ENCODE data around the gene POC1A. TPM values are rescaled to one million over a fixed set of nuclear protein-coding genes. Genes with fewer than 3 reads are reported as not detected.

Gene POC1A
- total RNA-seq, 1 experiment from 2014 or later = 29.0 TPM

GRCh38 chr3:52185837-52186236 lies 31.6 kb upstream of the POC1A start:
- no peak overlapping the region for H2BK12ac ChIP-seq (ENCODE audit: insufficient read length, low read depth, low read length)
- H3K4me1 ChIP-seq (ENCODE audit: insufficient read depth, low read length) = no peaks in the 10 kb centered on the region
- no peak overlapping the region for H4K8ac ChIP-seq (replicated peaks; ENCODE audit: insufficient read length, low read depth, low read length)
- H4K91ac ChIP-seq (ENCODE audit: insufficient read length, low read depth, low read length) = no peak overlapping the region
- no peak overlapping the region for H2BK5ac ChIP-seq (ENCODE audit: insufficient read length, low read length)
- H2AK5ac ChIP-seq (ENCODE audit: insufficient read length, low read length) = no peak overlapping the region
- H4K5ac ChIP-seq (ENCODE audit: insufficient read length, low read depth, low read length) = no peak overlapping the region
- no peaks in the 10 kb centered on the region for H3K27me3 ChIP-seq (ENCODE audit: insufficient read depth, low read length)
- Mint-ChIP-seq H3K27ac (no peak overlapping the region; a peak in 1 of 7 replicates), H3K4me1 (peaks cover 11 to 12% of the 10 kb centered on the region in 2 experiments), H3K36me3 (ENCODE audit: insufficient read depth in 1 of 3, low read depth in 3 of 3) (no peaks in the 10 kb centered on the region), H3K4me3 (no peak overlapping the region), H3K9me3 (no peaks in the 10 kb centered on the region), H3K27me3 (ENCODE audit: low read depth) (peaks cover 6% of the 10 kb centered on the region)
- no peak for TF ChIP-seq CTCF (conservative IDR thresholded peaks at IDR 0.05)
- no peak overlapping the region for H3K27ac ChIP-seq (ENCODE audit: insufficient read length, low read depth, low read length)
- H2BK15ac ChIP-seq (ENCODE audit: low read depth, low read length) = no peak overlapping the region
- no peak overlapping the region for H3T11ph ChIP-seq (ENCODE audit: low read length)
- no peak overlapping the region for H3K4ac ChIP-seq (ENCODE audit: low read depth, low read length)
- no peaks in the 10 kb centered on the region for H3K9me3 ChIP-seq (ENCODE audit: control insufficient read depth, low read depth, low read length)
- H2BK20ac ChIP-seq (ENCODE audit: low read depth, low read length, poor library complexity, severe bottlenecking) = no peak overlapping the region
- H3K9ac ChIP-seq (ENCODE audit: extremely low read depth, insufficient read length, low read length) = no peak overlapping the region
- no peaks in the 10 kb centered on the region for H3K79me1 ChIP-seq (ENCODE audit: insufficient read depth, low read depth, low read length, poor library complexity, severe bottlenecking)
- no CpG with 5 or more reads among the region's 3 CpGs for WGBS (ENCODE audit: extremely low coverage, insufficient read length, low lambda C conversion rate)
- H3K4me2 ChIP-seq (ENCODE audit: insufficient read depth, insufficient read length, low read length) = no peak overlapping the region
- H2AFZ ChIP-seq (ENCODE audit: low read length) = no peak overlapping the region
- no peak overlapping the region for H3K56ac ChIP-seq (ENCODE audit: insufficient read length, low read depth, low read length)
- H3K23me2 ChIP-seq (ENCODE audit: insufficient read length, low read depth, low read length, poor library complexity, severe bottlenecking) = no peaks in the 10 kb centered on the region
- no peak overlapping the region for H3K23ac ChIP-seq (ENCODE audit: insufficient read length, low read depth, low read length)
- H4K20me1 ChIP-seq (ENCODE audit: control insufficient read depth, insufficient read depth, insufficient read length) = no peaks in the 10 kb centered on the region
- no peak overlapping the region for H3K18ac ChIP-seq (ENCODE audit: insufficient read length, low read depth, low read length)
- H2BK120ac ChIP-seq (ENCODE audit: low read depth, low read length, poor library complexity, severe bottlenecking) = no peak overlapping the region
- no peak overlapping the region for H3K14ac ChIP-seq (ENCODE audit: insufficient read depth, low read length)
- no peaks in the 10 kb centered on the region for H3K79me2 ChIP-seq (ENCODE audit: insufficient read depth, low read length)
- DNase-seq = no peak

Data from H9 (cell line).